CD4-positive, alpha-beta T cell treated with Interferon gamma for 1 hour (primary cell): ENCODE data around the gene NCKAP5L.
A peak's percentile ranks its signal among the peaks of the same experiment; 100 is the strongest.
"Not testable (repeated sequence)": the region's sequence is repeated elsewhere in the genome, so short reads cannot be mapped to it uniquely, and the experiment has no call there.

ENCODE experiments used
- DNase-seq: peaks from one replicate; pipeline ENCODE4 v3.0.0-alpha.2; 2020

NCKAP5L gene, protein sequence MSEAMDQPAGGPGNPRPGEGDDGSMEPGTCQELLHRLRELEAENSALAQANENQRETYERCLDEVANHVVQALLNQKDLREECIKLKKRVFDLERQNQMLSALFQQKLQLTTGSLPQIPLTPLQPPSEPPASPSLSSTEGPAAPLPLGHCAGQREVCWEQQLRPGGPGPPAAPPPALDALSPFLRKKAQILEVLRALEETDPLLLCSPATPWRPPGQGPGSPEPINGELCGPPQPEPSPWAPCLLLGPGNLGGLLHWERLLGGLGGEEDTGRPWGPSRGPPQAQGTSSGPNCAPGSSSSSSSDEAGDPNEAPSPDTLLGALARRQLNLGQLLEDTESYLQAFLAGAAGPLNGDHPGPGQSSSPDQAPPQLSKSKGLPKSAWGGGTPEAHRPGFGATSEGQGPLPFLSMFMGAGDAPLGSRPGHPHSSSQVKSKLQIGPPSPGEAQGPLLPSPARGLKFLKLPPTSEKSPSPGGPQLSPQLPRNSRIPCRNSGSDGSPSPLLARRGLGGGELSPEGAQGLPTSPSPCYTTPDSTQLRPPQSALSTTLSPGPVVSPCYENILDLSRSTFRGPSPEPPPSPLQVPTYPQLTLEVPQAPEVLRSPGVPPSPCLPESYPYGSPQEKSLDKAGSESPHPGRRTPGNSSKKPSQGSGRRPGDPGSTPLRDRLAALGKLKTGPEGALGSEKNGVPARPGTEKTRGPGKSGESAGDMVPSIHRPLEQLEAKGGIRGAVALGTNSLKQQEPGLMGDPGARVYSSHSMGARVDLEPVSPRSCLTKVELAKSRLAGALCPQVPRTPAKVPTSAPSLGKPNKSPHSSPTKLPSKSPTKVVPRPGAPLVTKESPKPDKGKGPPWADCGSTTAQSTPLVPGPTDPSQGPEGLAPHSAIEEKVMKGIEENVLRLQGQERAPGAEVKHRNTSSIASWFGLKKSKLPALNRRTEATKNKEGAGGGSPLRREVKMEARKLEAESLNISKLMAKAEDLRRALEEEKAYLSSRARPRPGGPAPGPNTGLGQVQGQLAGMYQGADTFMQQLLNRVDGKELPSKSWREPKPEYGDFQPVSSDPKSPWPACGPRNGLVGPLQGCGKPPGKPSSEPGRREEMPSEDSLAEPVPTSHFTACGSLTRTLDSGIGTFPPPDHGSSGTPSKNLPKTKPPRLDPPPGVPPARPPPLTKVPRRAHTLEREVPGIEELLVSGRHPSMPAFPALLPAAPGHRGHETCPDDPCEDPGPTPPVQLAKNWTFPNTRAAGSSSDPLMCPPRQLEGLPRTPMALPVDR (N-terminal part only)

DNA sequence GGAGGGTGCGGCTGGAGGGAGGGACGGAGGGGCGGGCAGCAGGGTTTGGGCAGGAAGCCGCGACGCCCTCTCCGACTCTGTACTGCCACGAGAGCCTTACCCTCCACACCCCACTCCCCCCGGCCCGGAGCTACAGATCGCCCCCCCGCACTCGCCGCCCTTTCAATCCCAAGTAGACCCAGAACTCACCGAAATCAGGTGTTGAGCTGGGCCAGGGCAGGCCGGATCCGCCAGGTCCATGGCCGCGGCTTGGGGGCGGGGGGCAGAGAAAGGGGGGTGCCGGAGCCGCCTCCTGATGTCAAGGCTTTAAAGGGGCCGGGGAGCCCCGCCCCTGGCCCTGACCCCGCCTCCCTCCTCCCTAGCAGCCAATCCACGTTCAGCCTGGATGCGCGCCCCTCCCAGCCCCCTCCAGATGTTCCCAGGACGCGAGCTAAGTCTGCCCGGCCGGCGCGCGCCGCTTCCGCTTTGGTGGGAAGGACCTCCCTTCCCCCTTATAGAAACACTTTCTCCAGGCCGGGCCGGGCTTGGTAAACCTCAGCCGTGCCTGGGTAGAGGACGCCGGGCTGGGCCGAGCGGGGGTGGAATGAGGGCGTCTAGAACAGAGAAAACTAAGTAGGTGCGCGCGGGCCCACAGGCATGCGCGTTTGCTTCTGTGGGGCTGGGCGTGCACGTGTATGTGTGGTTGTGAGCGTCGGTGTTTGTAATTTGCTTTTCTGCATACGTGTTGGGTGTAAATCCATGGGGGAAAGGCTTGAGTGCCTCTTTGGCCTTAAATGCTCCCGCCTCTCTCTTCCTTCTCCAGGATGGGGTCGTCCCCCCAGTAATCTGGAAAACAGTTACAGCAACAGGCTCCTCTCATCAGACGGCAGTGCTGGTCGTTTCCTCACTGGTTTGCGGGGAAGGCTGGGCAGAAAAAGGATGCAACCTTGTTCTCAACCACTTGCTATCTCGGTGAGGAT is at the start of gene NCKAP5L:
Gene NCKAP5L (minus strand): TSS at position 281 of the 959 bp plus-strand sequence. CDS start 24,369 bp downstream, outside the sequence.
- DNase-seq = peak; percentile 93

DNA sequence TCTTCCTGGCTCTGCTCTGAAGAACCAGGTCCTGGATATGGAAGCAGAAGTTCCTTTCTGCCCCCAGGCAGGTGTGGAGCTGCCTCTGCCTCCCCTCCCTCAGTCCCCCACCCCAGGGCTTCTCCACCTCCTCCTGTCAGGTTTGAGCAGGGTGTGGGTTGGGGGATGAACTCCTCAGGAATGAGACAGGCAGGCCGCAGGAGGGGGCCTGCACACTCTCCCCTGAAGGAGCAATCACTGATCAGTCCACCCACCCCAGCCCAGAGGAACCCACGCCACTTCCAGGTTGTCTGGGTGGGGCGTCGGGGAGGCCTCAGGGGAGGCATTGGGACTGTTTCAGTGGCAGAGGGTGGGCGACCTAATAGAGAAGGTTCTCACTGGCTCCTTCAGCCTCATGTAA is 48.9 kb upstream of the NCKAP5L start:
- DNase-seq = no peak

DNA sequence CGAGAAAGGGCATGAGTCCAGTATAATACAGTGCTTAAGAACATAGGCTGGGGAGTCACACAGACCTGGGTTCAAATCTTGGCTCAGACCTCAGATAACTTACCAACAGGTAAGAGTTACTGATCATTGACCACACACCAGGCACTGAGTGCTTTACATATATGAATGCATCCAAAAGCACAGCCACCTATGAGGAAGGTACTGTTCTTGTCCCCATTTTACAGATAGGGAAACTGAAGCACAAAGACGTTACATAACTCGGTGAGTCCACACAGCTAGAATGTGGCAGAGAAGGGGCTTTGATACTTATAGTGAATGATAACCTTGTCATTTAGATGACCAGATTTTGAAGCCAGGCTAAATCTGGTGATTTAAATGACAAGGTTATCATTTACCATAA is 47.9 kb upstream of the NCKAP5L start:
- DNase-seq = no peak

DNA sequence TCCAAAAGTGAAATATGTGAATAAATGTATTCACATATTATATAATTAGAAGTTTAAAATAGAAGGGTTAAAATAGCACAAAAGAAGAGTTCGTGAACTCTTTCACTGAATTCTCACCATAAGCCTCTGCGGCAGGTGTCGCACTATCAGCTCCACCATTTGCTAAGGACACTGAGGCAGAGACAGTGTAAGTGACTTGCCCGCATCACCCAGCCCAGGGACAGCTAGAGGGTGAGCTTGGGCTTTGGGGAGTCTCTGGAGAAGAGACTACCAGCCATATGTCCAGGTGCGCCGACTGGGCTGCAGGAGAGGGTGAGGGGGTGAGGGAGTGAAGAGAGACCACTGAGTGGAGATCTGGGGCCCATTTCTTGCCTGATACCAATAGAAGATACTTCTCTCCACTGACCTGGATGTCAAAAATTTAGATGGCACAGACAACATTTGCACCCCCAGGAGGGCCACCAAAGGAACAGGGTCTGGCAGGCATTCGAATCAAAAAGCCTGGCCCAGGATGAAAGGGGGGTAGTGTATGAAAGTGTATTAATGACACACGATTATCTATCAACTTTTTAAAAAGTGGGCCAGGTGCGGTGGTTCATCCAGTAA is 47.0 kb upstream of the NCKAP5L start:
- DNase-seq = no peak

DNA sequence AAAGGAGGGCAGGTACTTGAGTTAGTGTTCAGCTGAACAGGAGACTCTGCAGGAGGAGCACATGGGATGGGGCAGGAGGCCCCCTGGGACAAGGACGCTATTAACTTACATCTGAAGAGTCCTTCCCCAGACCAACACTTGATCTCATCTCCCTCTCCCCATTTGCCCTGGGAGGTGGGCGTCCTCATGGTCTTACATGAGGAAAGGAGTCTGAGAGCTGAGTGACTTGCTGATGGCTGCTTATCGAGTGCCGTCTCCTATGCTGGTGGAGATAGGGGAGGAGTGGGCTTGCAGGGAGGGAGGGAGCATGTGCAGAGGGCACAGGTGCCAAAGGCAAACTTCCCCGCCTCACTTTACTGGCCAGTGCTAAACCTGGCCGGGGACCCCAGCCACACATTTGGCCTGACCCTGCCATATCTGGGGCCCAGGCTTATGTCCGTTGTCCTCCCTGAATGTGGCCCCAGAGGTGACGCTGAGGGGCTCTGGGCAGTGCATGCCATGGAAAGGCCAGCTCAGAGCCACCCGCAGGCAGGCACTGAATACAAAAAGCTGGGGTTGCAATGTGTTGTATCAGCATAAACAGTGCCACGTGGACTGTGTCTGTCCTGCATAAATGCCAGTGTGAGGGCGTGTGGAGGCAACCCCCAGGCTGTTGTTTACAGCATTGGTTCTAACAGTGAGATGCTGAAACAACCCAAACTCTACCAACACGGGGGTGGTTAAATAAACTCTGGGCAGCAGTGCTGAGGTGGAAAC is 46.1 kb upstream of the NCKAP5L start:
- no peak for DNase-seq

DNA sequence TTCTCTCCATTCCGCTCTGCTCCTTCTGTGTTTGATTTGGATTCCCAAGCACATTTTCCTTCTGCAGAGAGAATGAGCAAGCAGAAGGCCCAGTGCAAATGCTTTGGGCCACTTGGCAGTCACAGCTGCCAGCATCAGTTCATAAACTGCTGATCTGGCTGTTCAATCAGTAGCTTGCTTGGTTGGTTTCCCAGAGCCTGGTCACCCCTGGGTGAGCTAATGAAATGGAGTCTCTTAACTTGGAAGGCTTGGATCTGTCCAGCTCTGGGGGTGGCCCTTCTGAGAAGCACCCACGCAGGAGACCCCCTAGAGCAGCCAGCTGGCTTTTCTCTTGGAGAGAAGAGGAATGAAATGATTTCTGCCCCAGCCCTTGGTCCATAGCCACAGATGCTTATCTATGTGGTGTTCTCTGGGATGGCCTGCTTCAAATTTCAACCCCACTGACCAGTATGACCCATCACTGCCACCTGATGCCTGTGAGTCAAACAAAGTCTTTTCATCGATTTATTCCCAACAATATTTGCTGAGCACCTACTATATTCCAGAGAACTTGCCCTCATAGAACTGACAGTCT is 45.2 kb upstream of the NCKAP5L start:
- no peak for DNase-seq

DNA sequence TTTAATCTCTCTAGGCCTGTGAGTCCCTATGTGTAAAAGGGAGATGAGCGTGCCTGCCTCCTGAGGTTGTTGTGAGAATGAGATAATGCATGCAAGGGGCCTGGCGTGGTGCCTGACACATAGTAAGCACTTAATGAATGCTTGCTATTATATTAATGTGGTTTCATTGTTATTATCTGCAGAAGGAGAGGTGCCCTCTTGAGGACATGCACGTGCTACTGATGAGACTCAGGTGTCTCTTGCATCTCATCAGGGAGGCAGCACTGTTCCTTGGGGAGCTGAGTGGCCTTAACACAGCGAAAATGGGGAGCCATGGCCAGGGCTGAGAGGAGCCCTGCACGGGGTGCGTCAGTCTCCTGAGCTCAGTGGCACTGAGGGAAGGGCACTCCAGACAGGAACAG is 44.6 kb upstream of the NCKAP5L start:
- DNase-seq = no peak

DNA sequence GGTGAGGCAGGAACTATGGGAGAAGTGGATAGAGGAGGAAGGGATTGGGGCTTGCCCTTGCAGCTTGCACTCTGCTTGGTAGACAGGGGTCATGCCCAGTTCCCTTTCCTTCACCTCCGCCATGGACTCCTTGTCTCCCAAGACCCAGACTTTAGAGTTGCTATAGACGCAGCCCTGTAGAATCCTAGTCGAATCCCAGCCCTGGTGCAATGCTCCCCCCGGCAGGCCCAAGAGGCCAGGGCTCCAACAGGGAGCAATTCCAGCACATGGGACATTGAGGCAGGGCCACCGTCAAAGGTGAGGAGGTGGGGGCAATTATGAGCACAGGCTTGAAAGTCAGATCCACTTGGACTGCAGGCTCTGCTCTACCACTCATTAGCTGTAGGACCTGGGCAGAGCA is 44.2 kb upstream of the NCKAP5L start:
- no peak for DNase-seq

DNA sequence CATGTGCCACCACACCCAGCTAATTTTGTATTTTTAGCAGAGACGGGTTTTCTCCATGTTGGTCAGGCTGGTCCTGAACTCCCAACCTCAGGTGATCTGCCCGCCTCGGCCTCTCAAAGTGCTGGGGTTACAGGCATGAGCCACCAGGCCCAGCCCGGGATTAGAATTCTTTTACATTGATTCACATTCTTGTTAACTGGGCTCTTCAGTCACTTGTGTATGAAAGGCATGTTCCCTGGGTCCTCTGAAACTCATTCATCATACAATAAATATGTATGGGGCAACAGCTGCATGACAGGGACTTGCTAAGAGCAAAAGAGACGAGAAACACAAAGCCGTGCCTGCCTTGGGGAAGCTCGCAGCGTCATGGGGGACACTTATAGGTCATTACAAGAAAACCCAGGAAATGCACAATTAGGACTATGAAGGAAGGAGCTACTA is 43.6 kb upstream of the NCKAP5L start:
- not testable (repeated sequence) for DNase-seq

DNA sequence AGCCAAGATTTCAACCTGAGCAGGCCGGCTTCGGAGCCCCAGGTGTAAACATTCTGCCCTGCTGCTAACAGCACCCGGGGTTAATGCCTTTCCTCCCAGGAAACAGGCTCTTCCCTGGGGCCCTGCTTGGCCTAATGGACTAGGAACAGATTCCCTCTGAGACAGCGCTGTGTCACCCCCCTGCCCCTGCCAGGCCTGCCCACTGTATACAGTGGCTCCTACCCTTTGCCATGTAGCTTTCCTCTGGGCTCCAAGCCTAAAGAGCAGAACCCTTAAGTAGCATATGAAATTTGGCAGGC is 43.0 kb upstream of the NCKAP5L start:
- DNase-seq = no peak

DNA sequence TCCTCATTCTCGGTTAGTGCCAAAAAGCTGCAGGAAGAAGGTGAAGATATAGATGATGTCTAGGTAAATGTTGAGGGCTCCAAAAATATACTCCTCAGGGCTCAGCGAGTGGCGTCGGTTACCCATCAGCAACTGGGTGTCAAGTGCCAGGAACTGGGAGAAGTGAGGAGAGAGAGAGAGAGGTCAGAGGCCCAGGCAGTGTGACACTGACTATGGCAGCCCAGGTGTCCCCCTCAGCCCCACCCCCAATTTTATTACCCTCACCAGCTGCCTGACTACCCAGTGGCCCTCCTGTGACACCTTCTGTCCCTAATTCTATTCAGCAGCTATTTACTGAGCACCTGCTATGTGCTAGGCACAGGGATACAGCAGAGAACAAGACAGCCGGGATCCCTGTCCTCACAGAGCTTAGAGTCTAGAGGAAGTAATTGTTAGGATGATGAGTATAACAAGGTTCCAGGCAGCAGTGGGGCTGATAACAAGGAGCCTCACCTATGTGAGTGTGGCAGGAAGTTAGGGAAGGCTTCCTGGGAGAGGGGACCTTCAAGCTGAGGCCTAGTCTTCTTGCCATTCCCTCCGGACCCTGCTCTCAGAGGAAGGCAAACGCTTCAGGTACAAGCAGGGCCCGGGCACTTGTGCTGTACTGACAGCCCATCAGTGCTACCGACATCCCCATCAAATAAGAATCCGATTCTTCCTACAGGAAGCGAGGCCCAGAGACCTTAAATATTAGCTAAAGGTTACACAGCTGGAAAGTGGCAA is 42.5 kb upstream of the NCKAP5L start:
- no peak for DNase-seq

DNA sequence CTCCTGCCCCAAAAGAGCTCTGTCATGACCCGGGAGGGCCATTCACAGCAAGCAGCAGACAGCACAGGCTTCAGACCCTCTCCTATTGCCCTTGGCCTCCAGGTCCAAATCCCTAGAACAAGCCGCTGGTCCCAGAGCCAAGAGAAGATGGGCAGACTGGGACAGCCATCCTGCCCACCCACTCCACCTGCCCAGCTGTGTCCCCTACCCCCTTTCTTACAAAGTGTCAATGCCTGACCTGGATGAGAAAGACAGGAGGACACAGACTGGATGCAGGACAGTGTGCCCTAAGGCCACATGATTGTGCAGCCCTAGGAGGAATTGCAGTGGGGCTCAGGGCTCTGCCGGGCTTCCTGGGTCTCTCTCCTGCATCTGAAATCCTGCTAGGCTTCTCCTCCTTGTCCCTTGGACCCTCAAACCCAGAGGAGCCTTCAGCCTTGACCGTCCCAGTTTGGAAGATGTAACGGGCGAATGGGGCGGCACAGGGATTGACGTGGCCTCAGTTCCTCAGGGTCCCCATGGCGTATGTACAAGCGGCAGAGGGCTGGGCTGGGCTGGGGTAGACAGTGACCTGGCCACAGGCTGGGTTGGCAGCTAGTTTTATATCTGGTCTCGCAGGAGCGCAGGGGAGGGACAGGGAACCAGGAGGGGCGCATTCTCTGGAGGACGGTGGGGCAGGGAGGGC is 41.7 kb upstream of the NCKAP5L start:
- DNase-seq = no peak

DNA sequence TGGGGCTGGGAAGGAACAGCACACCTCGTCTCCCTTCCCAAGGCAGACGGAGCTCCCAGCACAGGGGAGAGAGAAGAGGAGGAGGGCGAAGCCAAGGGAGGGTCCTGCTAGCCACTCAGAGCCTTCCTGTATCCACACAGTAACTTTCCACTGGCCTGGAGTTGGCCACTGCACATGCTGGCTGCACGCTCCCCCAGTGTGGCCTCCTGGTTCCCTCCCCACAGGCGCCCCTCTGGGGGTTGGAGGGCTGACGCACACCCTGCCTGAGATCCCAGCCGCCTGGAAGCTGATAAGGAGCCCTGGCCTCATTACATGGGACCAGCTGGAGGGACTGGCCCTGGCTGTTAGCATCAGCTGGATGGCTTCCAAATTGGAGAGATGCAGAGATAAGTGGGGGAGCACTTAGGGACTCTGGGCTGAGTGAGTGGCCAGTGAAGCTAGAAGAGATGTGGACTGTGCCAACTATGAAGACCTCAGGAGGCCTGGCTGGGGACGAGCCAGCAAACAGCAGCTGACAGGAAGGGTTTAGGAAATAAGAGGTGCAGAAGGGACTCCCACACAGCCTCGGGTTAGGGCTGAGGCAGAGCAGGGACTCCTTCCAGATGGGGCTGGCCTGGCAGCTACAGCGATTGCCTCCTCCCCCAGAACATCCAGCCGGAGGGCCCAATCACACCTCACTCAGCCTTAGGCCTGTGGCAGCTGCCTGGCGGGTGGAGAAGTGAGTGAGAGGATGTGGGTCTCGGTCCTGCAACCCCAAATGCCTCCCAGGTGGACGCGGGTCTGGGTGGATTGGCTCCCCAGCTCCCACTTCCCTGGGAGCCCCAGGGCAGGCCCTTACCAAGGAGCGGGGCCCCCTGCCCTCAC is 41.0 kb upstream of the NCKAP5L start:
- DNase-seq = no peak

DNA sequence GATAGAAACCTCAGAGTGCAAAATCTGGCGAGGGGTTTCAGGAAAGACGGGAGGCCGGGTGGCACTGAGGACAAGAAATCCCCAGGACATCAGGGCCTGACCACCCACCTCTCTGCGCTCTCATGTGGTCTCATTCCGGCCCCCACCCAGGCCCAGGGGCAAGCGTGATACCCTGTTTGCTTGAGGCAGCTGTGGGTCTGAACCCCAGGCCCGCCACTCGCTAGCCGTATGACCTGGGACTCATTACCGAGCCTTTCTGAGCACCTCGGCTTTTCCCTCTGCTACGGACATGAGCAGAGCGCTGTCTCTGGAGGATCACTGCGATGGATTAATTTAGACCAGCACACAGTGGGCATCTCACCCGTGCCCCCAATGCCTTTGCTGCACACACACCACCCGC is 40.2 kb upstream of the NCKAP5L start:
- DNase-seq = no peak

DNA sequence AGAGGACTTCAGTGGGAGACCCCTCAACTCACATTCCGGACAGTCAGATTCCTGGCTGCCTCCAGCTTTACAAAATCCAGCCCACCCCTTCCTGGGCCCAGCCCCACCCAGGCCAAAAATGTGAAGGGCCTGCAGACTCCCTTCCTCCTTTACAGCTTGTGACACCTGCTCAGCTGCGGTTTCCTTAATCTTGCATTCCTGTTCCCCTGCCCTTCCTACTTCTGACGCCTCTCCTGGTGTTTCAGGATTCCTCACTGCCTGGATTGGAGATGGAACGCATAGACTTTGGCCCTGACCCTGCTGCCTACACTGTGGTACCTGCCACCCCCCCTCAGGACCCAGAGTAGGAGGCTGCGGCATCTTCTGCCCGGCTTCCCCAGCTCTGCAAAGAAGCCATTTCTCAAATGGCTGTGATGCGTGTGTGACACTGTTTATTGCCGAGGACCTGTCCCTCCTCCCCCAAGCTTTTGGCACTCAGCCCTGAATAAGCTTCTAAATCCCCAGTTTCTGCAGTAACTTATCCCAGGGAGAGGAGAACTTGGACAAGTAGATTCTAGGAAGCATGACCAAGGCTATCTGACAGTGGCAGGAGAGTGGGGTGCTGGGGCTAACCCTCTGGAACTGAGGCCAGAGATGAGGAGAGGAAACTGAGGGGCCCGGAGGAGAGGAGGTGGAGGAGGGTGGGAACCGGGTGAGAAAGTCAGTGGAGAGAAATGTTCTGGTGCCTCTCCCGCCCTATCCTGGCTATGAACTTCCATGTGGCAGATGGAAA is 39.5 kb upstream of the NCKAP5L start:
- DNase-seq = no peak

DNA sequence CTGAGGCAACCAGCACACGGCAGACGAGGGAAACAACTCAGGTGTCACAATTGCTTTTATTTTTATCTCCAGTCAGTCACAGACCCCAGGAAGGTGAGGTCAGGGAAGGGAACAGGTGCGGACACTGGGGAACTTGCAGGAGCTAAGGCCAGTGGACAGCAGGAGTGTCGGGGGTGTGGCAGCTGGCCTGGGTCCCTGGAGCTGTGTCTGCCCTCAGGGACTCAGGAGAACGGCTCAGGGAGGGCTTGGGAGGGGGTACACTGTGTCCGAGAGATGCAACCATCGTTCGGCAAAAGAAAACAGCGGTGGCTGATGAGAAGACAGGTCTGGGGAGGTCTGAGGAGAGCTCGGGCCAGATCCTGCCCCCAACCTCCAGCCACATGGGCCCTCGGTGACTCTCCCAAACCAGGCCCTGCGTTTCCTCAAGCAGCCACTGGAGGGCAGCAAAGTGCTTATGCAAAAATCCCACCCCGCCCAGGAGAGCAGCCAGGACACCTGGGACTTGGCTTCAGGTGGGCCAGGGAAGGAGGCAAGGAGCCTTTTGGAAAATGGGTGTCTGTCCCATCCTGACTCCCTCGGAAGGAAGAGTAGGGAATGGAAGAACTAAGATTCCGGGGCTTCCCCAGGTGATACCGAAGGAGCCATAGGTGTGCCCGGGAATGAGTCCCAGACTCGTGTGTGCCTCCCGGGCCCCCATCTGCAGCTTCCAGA is 38.8 kb upstream of the NCKAP5L start:
- DNase-seq = peak; percentile 63

DNA sequence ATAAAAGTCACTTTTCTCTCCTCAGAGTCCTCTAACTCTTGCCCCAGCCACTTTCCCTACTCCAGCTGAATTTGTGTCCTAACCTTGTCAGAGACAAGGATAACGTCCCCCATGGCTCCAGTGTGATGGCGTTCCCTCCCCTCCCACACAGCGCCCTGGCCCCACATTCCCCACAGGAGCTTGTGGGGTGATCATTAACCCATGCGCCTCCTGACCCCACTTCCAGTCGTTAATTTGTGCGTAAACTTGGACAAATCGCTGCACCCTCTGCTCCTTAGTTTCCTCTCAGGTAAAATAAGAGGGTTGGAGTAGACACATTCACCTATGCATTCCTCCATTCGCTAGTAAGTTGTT is 37.5 kb upstream of the NCKAP5L start:
- DNase-seq = no peak
